ENCODE results near the gene NSUN6.
A peak's percentile ranks its signal among the peaks of the same experiment; 100 is the strongest.

NSUN6 gene

GRCh38 chr10:18501629-18502028 lies 149.8 kb downstream of the NSUN6 start:
- no peak for DNase-seq (ENCODE audit: extremely low spot score)
- CTCF ChIA-PET: no interaction called here
- no peak for TF ChIP-seq CTCF (IDR thresholded peaks at IDR 0.05; ENCODE audit: control extremely low read depth, extremely low read depth, low read depth, missing control alignments)
- POLR2A ChIA-PET: interaction anchor here (0.7 kb wide), 1 partner anchor 151 kb away, joined by 3 read pairs; no protein-coding TSS in a partner anchor

DNA sequence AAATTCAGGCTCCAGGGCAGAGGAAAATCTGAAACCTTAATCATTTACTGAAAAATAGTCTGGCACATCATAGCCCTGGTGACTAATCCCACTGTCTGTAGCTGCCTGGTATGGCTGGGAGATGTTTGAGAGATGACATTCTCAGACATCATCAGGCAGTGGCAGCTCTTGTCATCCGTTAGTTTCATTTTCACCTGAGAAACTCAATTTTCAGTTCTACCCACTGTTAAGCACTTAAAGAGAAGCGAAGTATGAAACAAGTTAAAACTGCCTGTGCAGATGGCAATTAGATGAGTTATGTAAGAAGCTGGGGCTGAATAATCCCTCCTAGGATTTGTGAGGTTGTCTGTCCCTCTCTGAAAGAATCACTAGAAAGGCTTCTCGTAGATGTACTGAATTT lies 150.2 kb downstream of the NSUN6 start:
- ChIA-PET POLR2A (no interaction called here), CTCF (no interaction called here)
- peak; percentile 26 for DNase-seq (ENCODE audit: extremely low spot score)
- TF ChIP-seq CTCF (IDR thresholded peaks at IDR 0.05; ENCODE audit: control extremely low read depth, extremely low read depth, low read depth, missing control alignments): no peak

- no peak for TF ChIP-seq CTCF (IDR thresholded peaks at IDR 0.05; ENCODE audit: control extremely low read depth, extremely low read depth, low read depth, missing control alignments)
- POLR2A ChIA-PET: no interaction called here
- CTCF ChIA-PET: no interaction called here
- DNase-seq (ENCODE audit: extremely low spot score): no peak
Observed at GRCh38 chr10:18500576-18500975, 150.8 kb downstream of the NSUN6 start.

DNA sequence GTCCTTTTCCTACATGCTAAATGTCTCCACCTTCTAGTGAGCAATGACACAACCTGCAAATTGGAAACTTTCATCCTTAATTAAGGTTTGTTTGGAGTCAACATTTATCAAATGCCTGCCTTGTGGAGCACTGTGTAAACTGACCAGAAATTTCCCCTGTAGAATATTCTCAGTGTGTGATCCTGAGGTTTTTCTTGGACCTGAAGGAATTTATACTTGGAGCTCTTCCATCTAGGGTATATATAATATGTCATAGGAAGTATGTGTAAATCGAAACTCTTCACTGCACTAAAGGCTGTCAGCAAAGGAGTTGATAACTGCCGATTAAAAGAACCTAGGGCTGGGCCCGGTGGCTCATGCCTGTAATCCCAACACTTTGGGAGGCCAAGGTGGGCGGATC lies 152.4 kb downstream of the NSUN6 start:
- no peak for DNase-seq (ENCODE audit: extremely low spot score)
- no peak for TF ChIP-seq CTCF (IDR thresholded peaks at IDR 0.05; ENCODE audit: control extremely low read depth, extremely low read depth, low read depth, missing control alignments)
- ChIA-PET POLR2A (no interaction called here), CTCF (no interaction called here)

GRCh38 chr10:18497806-18498369 lies 153.5 kb downstream of the NSUN6 start:
- no peak for DNase-seq (ENCODE audit: extremely low spot score)
- CTCF ChIA-PET: no interaction called here
- no peak for TF ChIP-seq CTCF (IDR thresholded peaks at IDR 0.05; ENCODE audit: control extremely low read depth, extremely low read depth, low read depth, missing control alignments)
- POLR2A ChIA-PET: no interaction called here
